WTC11 (cell line): ENCODE measurements around the gene EMP2. TPM values are rescaled to one million over a fixed set of nuclear protein-coding genes. Genes with fewer than 3 reads are reported as not detected.
"Not testable (repeated sequence)": the region's sequence is repeated elsewhere in the genome, so short reads cannot be mapped to it uniquely, and the experiment has no call there.

Source experiments
- ATAC-seq: fragments of 200-7000 bp; cut with Tn5 transposase; 2 replicates; pipeline ENCODE4 v1.10.0; 2021; ENCODE audit warnings: mild to moderate bottlenecking, moderate library complexity
- CTCF ChIA-PET: fragments of 300-600 bp; sonication (Branson Sonifier 250); formaldehyde crosslinking; loops from one replicate; lab custom pipeline; 2021; ENCODE audit warnings: antibody characterized with exemption; lab: Charles Lee
- POLR2A ChIA-PET: fragments of 350-600 bp; sonication (Branson Sonifier 250); formaldehyde crosslinking; loops from one replicate; lab custom pipeline; 2021; ENCODE audit warnings: antibody characterized with exemption; lab: Charles Lee
- DNase-seq: peaks from one replicate; pipeline ENCODE4 v3.0.0; 2021; ENCODE audit warnings: low spot score
- H3K27ac Mint-ChIP-seq: 2 replicates; pipeline ENCODE4 v1.8.0; 2021; ENCODE audit warnings: mixed read lengths
- H3K27me3 Mint-ChIP-seq: 2 replicates; pipeline ENCODE4 v1.8.0; 2021; ENCODE audit warnings: low read depth, mild to moderate bottlenecking, moderate library complexity, mixed read lengths
- H3K36me3 Mint-ChIP-seq: 2 replicates; pipeline ENCODE4 v1.8.0; 2021; ENCODE audit warnings: mixed read lengths
- H3K4me1 Mint-ChIP-seq: 2 replicates; pipeline ENCODE4 v1.8.0; 2022; ENCODE audit warnings: mixed read lengths
- H3K4me3 Mint-ChIP-seq: 2 replicates; pipeline ENCODE4 v1.8.0; 2021; ENCODE audit warnings: mild to moderate bottlenecking, moderate library complexity, mixed read lengths
- H3K9me3 Mint-ChIP-seq: 2 replicates; pipeline ENCODE4 v1.8.0; 2021; ENCODE audit warnings: mixed read lengths
- FOXP1 ChIP-seq: sonication (generic); formaldehyde crosslinking; IDR thresholded peaks from 2 replicates; pipeline ENCODE4 v1.8.0; 2022; ENCODE audit warnings: missing genetic modification reagents, mild to moderate bottlenecking, moderate library complexity, borderline replicate concordance
- HMGA2 ChIP-seq: fragments of 250-450 bp; sonication (Bioruptor Pico); IDR thresholded peaks from 2 replicates; pipeline ENCODE4 v1.4.0; 2021; ENCODE audit warnings: mild to moderate bottlenecking, moderate library complexity
- JAZF1 ChIP-seq: fragments of 250-450 bp; sonication (Bioruptor Pico); IDR thresholded peaks from 2 replicates; pipeline ENCODE4 v1.9.0; 2021; ENCODE audit warnings: moderate library complexity, mild to moderate bottlenecking, inconsistent platforms
- MYBL2 ChIP-seq: sonication (generic); formaldehyde crosslinking; IDR thresholded peaks from 2 replicates; pipeline ENCODE4 v1.8.1; 2023; ENCODE audit warnings: mild to moderate bottlenecking, moderate library complexity, missing genetic modification reagents
- NR2C2 ChIP-seq: sonication (generic); formaldehyde crosslinking; IDR thresholded peaks from 2 replicates; pipeline ENCODE4 v1.8.0; 2022; ENCODE audit warnings: mild to moderate bottlenecking, missing genetic modification reagents
- SP1 ChIP-seq: sonication (generic); formaldehyde crosslinking; conservative IDR thresholded peaks from 2 replicates; pipeline ENCODE4 v1.8.1; 2022; ENCODE audit warnings: missing genetic modification reagents
- TCF7 ChIP-seq: sonication (generic); formaldehyde crosslinking; IDR thresholded peaks from 2 replicates; pipeline ENCODE4 v1.8.0; 2022; ENCODE audit warnings: mild to moderate bottlenecking, low read depth, missing genetic modification reagents, moderate library complexity
- TEAD1 ChIP-seq: sonication (generic); formaldehyde crosslinking; IDR thresholded peaks from 2 replicates; pipeline ENCODE4 v1.8.0; 2022; ENCODE audit warnings: mild to moderate bottlenecking, missing genetic modification reagents
- TEAD4 ChIP-seq: sonication (generic); formaldehyde crosslinking; IDR thresholded peaks from 2 replicates; pipeline ENCODE4 v1.8.0; 2022; ENCODE audit warnings: mild to moderate bottlenecking, missing genetic modification reagents
- ZNF671 ChIP-seq: fragments of 250-450 bp; sonication (Bioruptor Pico); IDR thresholded peaks from 2 replicates; pipeline ENCODE4 v1.8.0; 2021; ENCODE audit warnings: mild to moderate bottlenecking
- total RNA-seq: library from RNA; stranded (reverse); gene quantifications from 3 replicates; pipeline ENCODE4 v1.2.3, GENCODE V29; 2021
- TF ChIP-seq, protein P1 (sequence below): sonication (generic); formaldehyde crosslinking; IDR thresholded peaks from 2 replicates; pipeline ENCODE4 v1.8.1; 2023; ENCODE audit warnings: mild to moderate bottlenecking, missing genetic modification reagents, moderate library complexity
- TF ChIP-seq, protein P2 (sequence below): sonication (generic); formaldehyde crosslinking; IDR thresholded peaks from 2 replicates; pipeline ENCODE4 v1.8.0; 2022; ENCODE audit warnings: mild to moderate bottlenecking, missing genetic modification reagents
- TF ChIP-seq, protein P3 (sequence below): sonication (generic); formaldehyde crosslinking; IDR thresholded peaks from 2 replicates; pipeline ENCODE4 v1.8.1; 2022; ENCODE audit warnings: mild to moderate bottlenecking, moderate library complexity, missing genetic modification reagents
- TF ChIP-seq, protein P4 (sequence below): fragments of 200-600 bp; IDR thresholded peaks from 2 replicates; pipeline ENCODE4 v1.8.0; 2022; ENCODE audit warnings: antibody characterized with exemption
- TF ChIP-seq, protein P5 (sequence below): sonication (generic); formaldehyde crosslinking; IDR thresholded peaks from 2 replicates; pipeline ENCODE4 v1.8.0; 2023; ENCODE audit warnings: missing genetic modification reagents, mild to moderate bottlenecking, borderline replicate concordance

The EMP2 gene
- total RNA-seq, 1 experiment from 2014 or later: 16.4 TPM

DNA sequence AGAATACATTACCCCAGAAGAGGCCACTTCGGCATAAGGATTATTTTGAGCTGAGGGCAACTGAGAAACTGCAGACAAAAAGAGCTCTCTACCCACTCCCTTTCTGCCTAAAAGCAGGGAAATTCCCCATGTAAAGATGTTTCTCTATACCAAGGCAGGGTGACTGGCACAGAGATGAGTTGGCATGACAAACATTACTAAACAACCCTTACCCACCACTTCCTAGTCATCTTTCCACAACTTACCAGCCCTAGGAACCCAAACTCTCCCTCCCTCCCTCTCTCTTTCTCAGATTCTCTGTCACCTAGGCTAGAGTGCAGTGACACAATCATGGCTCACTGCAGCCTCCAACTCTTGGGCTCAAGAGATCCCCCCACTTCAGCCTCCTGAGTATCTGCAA, 68.6 kb downstream of the EMP2 start:
- Mint-ChIP-seq H3K27ac (no peak overlapping the region), H3K4me3 (no peak overlapping the region), H3K27me3 (no peaks in the 10 kb centered on the region), H3K9me3 (peaks cover 13% of the 10 kb centered on the region; the same call in 1 of the 2 replicates), H3K36me3 (no peaks in the 10 kb centered on the region), H3K4me1 (peaks cover 14% of the 10 kb centered on the region)
- DNase-seq (no peak), ATAC-seq (no peak)
- POLR2A ChIA-PET: no interaction called here
- TF ChIP-seq, protein P1, sequence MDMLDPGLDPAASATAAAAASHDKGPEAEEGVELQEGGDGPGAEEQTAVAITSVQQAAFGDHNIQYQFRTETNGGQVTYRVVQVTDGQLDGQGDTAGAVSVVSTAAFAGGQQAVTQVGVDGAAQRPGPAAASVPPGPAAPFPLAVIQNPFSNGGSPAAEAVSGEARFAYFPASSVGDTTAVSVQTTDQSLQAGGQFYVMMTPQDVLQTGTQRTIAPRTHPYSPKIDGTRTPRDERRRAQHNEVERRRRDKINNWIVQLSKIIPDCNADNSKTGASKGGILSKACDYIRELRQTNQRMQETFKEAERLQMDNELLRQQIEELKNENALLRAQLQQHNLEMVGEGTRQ (CRISPR knock-in tag): no peak
- no peak for TF ChIP-seq TEAD1
- no peak for TF ChIP-seq JAZF1 (CRISPR knock-in tag)
- TF ChIP-seq ZNF671 (CRISPR knock-in tag): no peak
- TF ChIP-seq NR2C2 (CRISPR knock-in tag): no peak
- TF ChIP-seq FOXP1 (CRISPR knock-in tag): no peak
- TF ChIP-seq, protein P2, sequence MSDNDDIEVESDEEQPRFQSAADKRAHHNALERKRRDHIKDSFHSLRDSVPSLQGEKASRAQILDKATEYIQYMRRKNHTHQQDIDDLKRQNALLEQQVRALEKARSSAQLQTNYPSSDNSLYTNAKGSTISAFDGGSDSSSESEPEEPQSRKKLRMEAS (CRISPR knock-in tag): no peak
- no peak for TF ChIP-seq MYBL2 (CRISPR knock-in tag)
- no peak for TF ChIP-seq TEAD4
- no peak for TF ChIP-seq TCF7
- CTCF ChIA-PET: interaction anchor here (0.8 kb wide), 1 partner anchor 10 kb away, joined by 3 read pairs; no protein-coding TSS in a partner anchor

DNA sequence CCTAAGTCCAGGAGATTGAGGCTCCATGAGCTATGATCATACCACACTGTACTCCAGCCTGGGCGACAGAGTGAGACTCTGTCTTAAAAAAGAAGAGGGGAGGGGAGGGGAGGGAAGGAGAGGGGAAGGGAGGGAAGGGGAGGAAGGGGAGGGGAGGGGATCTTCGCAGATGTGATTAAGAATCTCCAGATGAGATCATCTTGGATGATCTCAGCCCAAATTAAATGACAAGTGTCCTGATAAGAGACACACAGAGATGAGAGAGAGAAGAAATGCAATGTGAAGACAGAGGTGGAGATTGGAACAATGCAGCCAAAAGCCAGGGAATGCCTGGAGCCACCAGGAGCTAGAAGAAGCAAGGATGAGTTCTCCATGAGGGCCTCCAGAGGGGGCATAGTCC, 70.1 kb downstream of the EMP2 start:
- Mint-ChIP-seq H3K9me3 (peaks cover 10% of the 10 kb centered on the region; the same call in 1 of the 2 replicates), H3K4me3 (no peak overlapping the region), H3K4me1 (peaks cover 24% of the 10 kb centered on the region), H3K27me3 (no peaks in the 10 kb centered on the region), H3K27ac (no peak overlapping the region), H3K36me3 (no peaks in the 10 kb centered on the region)
- TF ChIP-seq JAZF1 (CRISPR knock-in tag): no peak
- TF ChIP-seq, protein P3, sequence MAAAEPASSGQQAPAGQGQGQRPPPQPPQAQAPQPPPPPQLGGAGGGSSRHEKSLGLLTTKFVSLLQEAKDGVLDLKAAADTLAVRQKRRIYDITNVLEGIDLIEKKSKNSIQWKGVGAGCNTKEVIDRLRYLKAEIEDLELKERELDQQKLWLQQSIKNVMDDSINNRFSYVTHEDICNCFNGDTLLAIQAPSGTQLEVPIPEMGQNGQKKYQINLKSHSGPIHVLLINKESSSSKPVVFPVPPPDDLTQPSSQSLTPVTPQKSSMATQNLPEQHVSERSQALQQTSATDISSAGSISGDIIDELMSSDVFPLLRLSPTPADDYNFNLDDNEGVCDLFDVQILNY: no peak
- no peak for TF ChIP-seq MYBL2 (CRISPR knock-in tag)
- DNase-seq (no peak), ATAC-seq (no peak)
- POLR2A ChIA-PET: no interaction called here
- CTCF ChIA-PET: interaction anchor here (1.1 to 1.9 kb wide), 11 partner anchors 10 to 1345 kb away, joined by 3 to 30 read pairs (median 5); partner anchors contain the start of genes GRIN2A and NUBP1

DNA sequence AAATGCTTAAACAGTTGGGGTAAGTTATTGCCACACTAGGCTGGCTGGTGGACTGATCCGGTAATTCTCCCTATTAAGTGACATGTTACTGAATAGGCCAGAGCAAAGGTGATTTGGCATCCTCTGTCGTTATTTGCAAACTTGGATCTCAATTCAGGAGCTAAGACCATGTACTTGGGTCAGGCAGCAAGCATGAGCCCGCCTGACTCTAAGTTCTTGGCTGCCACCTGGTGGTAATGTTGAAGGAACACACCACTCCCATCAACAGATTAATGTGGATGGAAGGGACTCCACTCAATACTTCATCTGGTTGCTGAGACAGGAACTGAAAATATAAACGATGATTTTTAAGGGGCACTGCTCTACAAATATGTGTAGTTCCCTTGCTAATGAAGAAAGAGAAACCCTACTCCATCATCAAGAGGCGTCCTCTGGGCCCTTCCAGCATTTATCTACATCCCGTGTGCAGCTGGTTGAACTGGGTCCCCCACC, 70.8 kb downstream of the EMP2 start:
- Mint-ChIP-seq H3K27ac (no peak overlapping the region), H3K36me3 (peaks cover 6% of the 10 kb centered on the region), H3K4me3 (no peak overlapping the region), H3K9me3 (peaks cover 16% of the 10 kb centered on the region), H3K4me1 (peaks cover 31% of the 10 kb centered on the region), H3K27me3 (no peaks in the 10 kb centered on the region)
- peak; percentile 94 for ATAC-seq
- DNase-seq: peak; percentile 56
- ChIA-PET CTCF (interaction anchor here (0.5 to 1.9 kb wide), 23 partner anchors 8 to 1344 kb away, joined by 3 to 30 read pairs (median 4); partner anchors contain the start of genes GRIN2A and NUBP1), POLR2A (no interaction called here)
- TF ChIP-seq, protein P4, sequence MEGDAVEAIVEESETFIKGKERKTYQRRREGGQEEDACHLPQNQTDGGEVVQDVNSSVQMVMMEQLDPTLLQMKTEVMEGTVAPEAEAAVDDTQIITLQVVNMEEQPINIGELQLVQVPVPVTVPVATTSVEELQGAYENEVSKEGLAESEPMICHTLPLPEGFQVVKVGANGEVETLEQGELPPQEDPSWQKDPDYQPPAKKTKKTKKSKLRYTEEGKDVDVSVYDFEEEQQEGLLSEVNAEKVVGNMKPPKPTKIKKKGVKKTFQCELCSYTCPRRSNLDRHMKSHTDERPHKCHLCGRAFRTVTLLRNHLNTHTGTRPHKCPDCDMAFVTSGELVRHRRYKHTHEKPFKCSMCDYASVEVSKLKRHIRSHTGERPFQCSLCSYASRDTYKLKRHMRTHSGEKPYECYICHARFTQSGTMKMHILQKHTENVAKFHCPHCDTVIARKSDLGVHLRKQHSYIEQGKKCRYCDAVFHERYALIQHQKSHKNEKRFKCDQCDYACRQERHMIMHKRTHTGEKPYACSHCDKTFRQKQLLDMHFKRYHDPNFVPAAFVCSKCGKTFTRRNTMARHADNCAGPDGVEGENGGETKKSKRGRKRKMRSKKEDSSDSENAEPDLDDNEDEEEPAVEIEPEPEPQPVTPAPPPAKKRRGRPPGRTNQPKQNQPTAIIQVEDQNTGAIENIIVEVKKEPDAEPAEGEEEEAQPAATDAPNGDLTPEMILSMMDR: peak; percentile 57
- TF ChIP-seq, protein P5, sequence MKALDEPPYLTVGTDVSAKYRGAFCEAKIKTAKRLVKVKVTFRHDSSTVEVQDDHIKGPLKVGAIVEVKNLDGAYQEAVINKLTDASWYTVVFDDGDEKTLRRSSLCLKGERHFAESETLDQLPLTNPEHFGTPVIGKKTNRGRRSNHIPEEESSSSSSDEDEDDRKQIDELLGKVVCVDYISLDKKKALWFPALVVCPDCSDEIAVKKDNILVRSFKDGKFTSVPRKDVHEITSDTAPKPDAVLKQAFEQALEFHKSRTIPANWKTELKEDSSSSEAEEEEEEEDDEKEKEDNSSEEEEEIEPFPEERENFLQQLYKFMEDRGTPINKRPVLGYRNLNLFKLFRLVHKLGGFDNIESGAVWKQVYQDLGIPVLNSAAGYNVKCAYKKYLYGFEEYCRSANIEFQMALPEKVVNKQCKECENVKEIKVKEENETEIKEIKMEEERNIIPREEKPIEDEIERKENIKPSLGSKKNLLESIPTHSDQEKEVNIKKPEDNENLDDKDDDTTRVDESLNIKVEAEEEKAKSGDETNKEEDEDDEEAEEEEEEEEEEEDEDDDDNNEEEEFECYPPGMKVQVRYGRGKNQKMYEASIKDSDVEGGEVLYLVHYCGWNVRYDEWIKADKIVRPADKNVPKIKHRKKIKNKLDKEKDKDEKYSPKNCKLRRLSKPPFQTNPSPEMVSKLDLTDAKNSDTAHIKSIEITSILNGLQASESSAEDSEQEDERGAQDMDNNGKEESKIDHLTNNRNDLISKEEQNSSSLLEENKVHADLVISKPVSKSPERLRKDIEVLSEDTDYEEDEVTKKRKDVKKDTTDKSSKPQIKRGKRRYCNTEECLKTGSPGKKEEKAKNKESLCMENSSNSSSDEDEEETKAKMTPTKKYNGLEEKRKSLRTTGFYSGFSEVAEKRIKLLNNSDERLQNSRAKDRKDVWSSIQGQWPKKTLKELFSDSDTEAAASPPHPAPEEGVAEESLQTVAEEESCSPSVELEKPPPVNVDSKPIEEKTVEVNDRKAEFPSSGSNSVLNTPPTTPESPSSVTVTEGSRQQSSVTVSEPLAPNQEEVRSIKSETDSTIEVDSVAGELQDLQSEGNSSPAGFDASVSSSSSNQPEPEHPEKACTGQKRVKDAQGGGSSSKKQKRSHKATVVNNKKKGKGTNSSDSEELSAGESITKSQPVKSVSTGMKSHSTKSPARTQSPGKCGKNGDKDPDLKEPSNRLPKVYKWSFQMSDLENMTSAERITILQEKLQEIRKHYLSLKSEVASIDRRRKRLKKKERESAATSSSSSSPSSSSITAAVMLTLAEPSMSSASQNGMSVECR (CRISPR knock-in tag): no peak
- TF ChIP-seq HMGA2 (CRISPR knock-in tag) (no peak), SP1 (CRISPR knock-in tag) (0 out of 2 replicates have a peak, but pooled peaks have one; percentile 25)

DNA sequence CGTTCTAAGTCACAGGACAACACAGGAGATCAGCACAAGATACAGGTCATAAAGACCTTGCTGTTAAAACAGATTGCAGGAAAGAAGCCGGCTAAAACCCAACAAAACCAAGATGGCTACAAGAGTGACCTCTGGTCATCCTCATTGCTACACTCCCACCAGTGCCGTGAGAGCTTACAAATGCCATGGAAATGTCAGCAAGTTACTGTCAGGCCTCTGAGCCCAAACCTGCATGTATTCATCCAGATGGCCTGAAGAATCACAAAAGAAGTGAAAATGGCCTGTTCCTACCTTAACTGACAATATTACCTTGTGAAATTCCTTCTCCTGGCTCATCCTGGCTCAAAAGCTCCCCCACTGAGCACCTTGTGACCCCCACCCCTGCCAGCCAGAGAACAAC, 75.1 kb downstream of the EMP2 start:
- H3K4me1 Mint-ChIP-seq: peaks cover 49% of the 10 kb centered on the region
- POLR2A ChIA-PET, H3K27me3 Mint-ChIP-seq, H3K4me3 Mint-ChIP-seq, ATAC-seq, DNase-seq: not testable (repeated sequence)
- H3K27ac Mint-ChIP-seq: peak overlapping the region; percentile 94
- H3K9me3 Mint-ChIP-seq: peaks cover 21% of the 10 kb centered on the region
- CTCF ChIA-PET: interaction anchor here (0.9 to 1.0 kb wide), 2 partner anchors 205 to 1235 kb away, joined by 3 read pairs; no protein-coding TSS in a partner anchor
- H3K36me3 Mint-ChIP-seq: peaks cover 20% of the 10 kb centered on the region
